MM.1S (cell line): Measurements from ENCODE around the gene LAPTM4A.
"Not testable (repeated sequence)": the region's sequence is repeated elsewhere in the genome, so short reads cannot be mapped to it uniquely, and the experiment has no call there.

Experiments
- EZH2 ChIP-seq: fragments of 300-600 bp; sonication (generic); optimal IDR thresholded peaks from 2 replicates; pipeline ENCODE3; 2017; ENCODE audit warnings: low read depth, mild to moderate bottlenecking, antibody characterized with exemption, low read length, mixed read lengths
- TF ChIP-seq, protein P1 (sequence below): fragments of 300-600 bp; sonication (generic); IDR thresholded peaks from 2 replicates; pipeline ENCODE4 v1.5.1; 2016; ENCODE audit warnings: antibody characterized with exemption, low read length, mixed read lengths

DNA sequence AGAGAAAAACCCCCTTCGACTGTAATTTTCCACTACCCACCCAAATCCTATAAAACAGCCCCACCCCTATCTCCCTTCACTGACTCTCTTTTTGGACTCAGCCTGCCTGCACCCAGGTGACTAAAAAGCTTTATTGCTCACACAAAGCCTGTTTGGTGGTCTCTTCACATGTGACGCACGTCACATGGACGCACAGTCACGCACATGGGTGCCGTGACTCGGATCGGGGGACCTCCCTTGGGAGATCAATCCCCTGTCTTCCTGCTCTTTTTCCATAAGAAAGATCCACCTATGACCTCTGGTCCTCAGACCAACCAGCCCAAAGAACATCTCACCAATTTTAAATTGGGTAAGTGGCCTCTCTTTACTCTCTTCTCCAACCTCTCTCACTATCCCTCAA is 31.4 kb upstream of the LAPTM4A start:
- TF ChIP-seq EZH2: not testable (repeated sequence)
- TF ChIP-seq, protein P1, sequence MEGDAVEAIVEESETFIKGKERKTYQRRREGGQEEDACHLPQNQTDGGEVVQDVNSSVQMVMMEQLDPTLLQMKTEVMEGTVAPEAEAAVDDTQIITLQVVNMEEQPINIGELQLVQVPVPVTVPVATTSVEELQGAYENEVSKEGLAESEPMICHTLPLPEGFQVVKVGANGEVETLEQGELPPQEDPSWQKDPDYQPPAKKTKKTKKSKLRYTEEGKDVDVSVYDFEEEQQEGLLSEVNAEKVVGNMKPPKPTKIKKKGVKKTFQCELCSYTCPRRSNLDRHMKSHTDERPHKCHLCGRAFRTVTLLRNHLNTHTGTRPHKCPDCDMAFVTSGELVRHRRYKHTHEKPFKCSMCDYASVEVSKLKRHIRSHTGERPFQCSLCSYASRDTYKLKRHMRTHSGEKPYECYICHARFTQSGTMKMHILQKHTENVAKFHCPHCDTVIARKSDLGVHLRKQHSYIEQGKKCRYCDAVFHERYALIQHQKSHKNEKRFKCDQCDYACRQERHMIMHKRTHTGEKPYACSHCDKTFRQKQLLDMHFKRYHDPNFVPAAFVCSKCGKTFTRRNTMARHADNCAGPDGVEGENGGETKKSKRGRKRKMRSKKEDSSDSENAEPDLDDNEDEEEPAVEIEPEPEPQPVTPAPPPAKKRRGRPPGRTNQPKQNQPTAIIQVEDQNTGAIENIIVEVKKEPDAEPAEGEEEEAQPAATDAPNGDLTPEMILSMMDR: not testable (repeated sequence)
